ENCODE results near the gene TLR10. TPM values are rescaled to one million over a fixed set of nuclear protein-coding genes. Genes with fewer than 3 reads are reported as not detected.

Gene TLR10
- total RNA-seq, 1 experiment from 2014 or later, result not detected

GRCh38 chr4:38751341-38752010 lies 31.3 kb downstream of the TLR10 start:
- intact Hi-C loops (cut with micrococcal nuclease), result no loop called here
- no peaks in the 10 kb centered on the region for H3K27me3 ChIP-seq (ENCODE audit: low read length)
- ChIA-PET CTCF (no interaction called here), POLR2A (ENCODE audit: unreplicated experiment) (no interaction called here)
- H3K4me1 ChIP-seq (ENCODE audit: insufficient read depth, low read length), result no peaks in the 10 kb centered on the region
- no peak overlapping the region for H3K4me3 ChIP-seq (ENCODE audit: low read length)
- no peak overlapping the region for H3K4me2 ChIP-seq (ENCODE audit: low read length)
- H3K27ac ChIP-seq (ENCODE audit: low read length), result no peak overlapping the region
- no peaks in the 10 kb centered on the region for H3K9me3 ChIP-seq (ENCODE audit: low read length)
- no peaks in the 10 kb centered on the region for H3K79me2 ChIP-seq (ENCODE audit: low read length)
- H4K20me1 ChIP-seq (ENCODE audit: low read length), result no peaks in the 10 kb centered on the region
- H3K36me3 ChIP-seq (ENCODE audit: low read depth, low read length), result no peaks in the 10 kb centered on the region
- H2AFZ ChIP-seq (ENCODE audit: low read length), result no peak overlapping the region
- no peaks in the 10 kb centered on the region for H3K9me2 ChIP-seq (replicated peaks; ENCODE audit: low read length)
- ATAC-seq (no peak), DNase-seq (no peak)
- TF ChIP-seq EZH2 (IDR thresholded peaks at IDR 0.05; ENCODE audit: low read length, unreplicated experiment) (no peak), EZH2phosphoT487 (IDR thresholded peaks at IDR 0.05; ENCODE audit: borderline replicate concordance, low read length) (no peak), CTCF (conservative IDR thresholded peaks at IDR 0.05; ENCODE audit: low read depth, low read length) (no peak)
- H3K9ac ChIP-seq (ENCODE audit: low read length), result no peak overlapping the region
- no TSS peak for BruUV-seq (replicated peaks)
- H3F3A ChIP-seq (ENCODE audit: low read length, unreplicated experiment), result no peaks in the 10 kb centered on the region

DNA sequence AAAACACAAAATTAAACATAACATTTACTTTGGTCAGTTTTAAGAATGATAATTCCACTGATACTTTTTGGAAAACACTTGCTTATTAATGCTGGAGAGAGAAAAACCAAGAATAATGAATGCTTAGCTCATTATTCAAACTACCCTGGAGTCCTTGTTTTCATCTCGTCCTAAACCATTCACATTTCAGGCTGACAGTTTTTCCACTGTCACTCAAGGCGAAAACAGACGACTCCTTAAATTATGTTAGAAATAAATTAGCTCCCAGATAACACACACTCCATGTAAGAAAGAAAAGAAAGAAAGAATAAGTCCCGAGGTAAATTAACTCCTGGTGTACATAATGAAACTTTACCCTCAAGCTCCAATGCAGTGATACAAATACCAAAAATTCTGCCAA lies 33.5 kb downstream of the TLR10 start:
- no peak overlapping the region for H3K4me2 ChIP-seq (ENCODE audit: low read length)
- TF ChIP-seq EZH2phosphoT487 (IDR thresholded peaks at IDR 0.05; ENCODE audit: borderline replicate concordance, low read length) (no peak), EZH2 (IDR thresholded peaks at IDR 0.05; ENCODE audit: low read length, unreplicated experiment) (no peak), CTCF (conservative IDR thresholded peaks at IDR 0.05; ENCODE audit: low read depth, low read length) (no peak)
- no peaks in the 10 kb centered on the region for H3F3A ChIP-seq (ENCODE audit: low read length, unreplicated experiment)
- H3K9ac ChIP-seq (ENCODE audit: low read length), result no peak overlapping the region
- no peaks in the 10 kb centered on the region for H3K9me3 ChIP-seq (ENCODE audit: low read length)
- H3K79me2 ChIP-seq (ENCODE audit: low read length), result no peaks in the 10 kb centered on the region
- no peaks in the 10 kb centered on the region for H4K20me1 ChIP-seq (ENCODE audit: low read length)
- ChIA-PET CTCF (no interaction called here), POLR2A (ENCODE audit: unreplicated experiment) (no interaction called here)
- H3K36me3 ChIP-seq (ENCODE audit: low read depth, low read length), result no peaks in the 10 kb centered on the region
- H2AFZ ChIP-seq (ENCODE audit: low read length), result no peak overlapping the region
- BruUV-seq (replicated peaks), result no TSS peak
- no peak overlapping the region for H3K4me3 ChIP-seq (ENCODE audit: low read length)
- no peaks in the 10 kb centered on the region for H3K9me2 ChIP-seq (replicated peaks; ENCODE audit: low read length)
- ATAC-seq, result no peak
- H3K4me1 ChIP-seq (ENCODE audit: insufficient read depth, low read length), result no peaks in the 10 kb centered on the region
- no peak overlapping the region for H3K27ac ChIP-seq (ENCODE audit: low read length)
- intact Hi-C loops (cut with micrococcal nuclease), result no loop called here
- DNase-seq, result no peak
- H3K27me3 ChIP-seq (ENCODE audit: low read length), result no peaks in the 10 kb centered on the region

GRCh38 chr4:38747629-38748028 lies 35.2 kb downstream of the TLR10 start:
- H3K27me3 ChIP-seq (ENCODE audit: low read length), result no peaks in the 10 kb centered on the region
- no peak for DNase-seq
- no peaks in the 10 kb centered on the region for H3K9me3 ChIP-seq (ENCODE audit: low read length)
- no peak overlapping the region for H3K9ac ChIP-seq (ENCODE audit: low read length)
- H3K4me2 ChIP-seq (ENCODE audit: low read length), result no peak overlapping the region
- no peaks in the 10 kb centered on the region for H3K36me3 ChIP-seq (ENCODE audit: low read depth, low read length)
- BruUV-seq (replicated peaks), result no TSS peak
- CTCF ChIA-PET, result no interaction called here
- POLR2A ChIA-PET (ENCODE audit: unreplicated experiment), result no interaction called here
- intact Hi-C loops (cut with micrococcal nuclease), result no loop called here
- no peaks in the 10 kb centered on the region for H3K79me2 ChIP-seq (ENCODE audit: low read length)
- H3K9me2 ChIP-seq (replicated peaks; ENCODE audit: low read length), result no peaks in the 10 kb centered on the region
- H3K27ac ChIP-seq (ENCODE audit: low read length), result no peak overlapping the region
- H3F3A ChIP-seq (ENCODE audit: low read length, unreplicated experiment), result no peaks in the 10 kb centered on the region
- no peak overlapping the region for H3K4me3 ChIP-seq (ENCODE audit: low read length)
- no peaks in the 10 kb centered on the region for H4K20me1 ChIP-seq (ENCODE audit: low read length)
- no peaks in the 10 kb centered on the region for H3K4me1 ChIP-seq (ENCODE audit: insufficient read depth, low read length)
- TF ChIP-seq CTCF (conservative IDR thresholded peaks at IDR 0.05; ENCODE audit: low read depth, low read length), result no peak
- no peak for TF ChIP-seq EZH2phosphoT487 (IDR thresholded peaks at IDR 0.05; ENCODE audit: borderline replicate concordance, low read length)
- TF ChIP-seq EZH2 (IDR thresholded peaks at IDR 0.05; ENCODE audit: low read length, unreplicated experiment), result no peak
- ATAC-seq, result no peak
- H2AFZ ChIP-seq (ENCODE audit: low read length), result no peak overlapping the region

All from PC-3 (cell line).